IPS-NIHi11 (cell line): ENCODE data around the gene UNC80.

Source experiments
- DNase-seq: peaks from one replicate; pipeline ENCODE4 v3.0.0; 2012; ENCODE audit warnings: mixed read lengths, low spot score

UNC80 gene

GRCh38 chr2:209908511-209908910, 136.9 kb downstream of the UNC80 start:
- no peak for DNase-seq

- no peak for DNase-seq
Measured at GRCh38 chr2:209911486-209911885, 139.9 kb downstream of the UNC80 start.

GRCh38 chr2:209913786-209914345, 142.2 kb downstream of the UNC80 start:
- no peak for DNase-seq

- no peak for DNase-seq
Measured at GRCh38 chr2:209917154-209917771, 145.6 kb downstream of the UNC80 start.

DNA sequence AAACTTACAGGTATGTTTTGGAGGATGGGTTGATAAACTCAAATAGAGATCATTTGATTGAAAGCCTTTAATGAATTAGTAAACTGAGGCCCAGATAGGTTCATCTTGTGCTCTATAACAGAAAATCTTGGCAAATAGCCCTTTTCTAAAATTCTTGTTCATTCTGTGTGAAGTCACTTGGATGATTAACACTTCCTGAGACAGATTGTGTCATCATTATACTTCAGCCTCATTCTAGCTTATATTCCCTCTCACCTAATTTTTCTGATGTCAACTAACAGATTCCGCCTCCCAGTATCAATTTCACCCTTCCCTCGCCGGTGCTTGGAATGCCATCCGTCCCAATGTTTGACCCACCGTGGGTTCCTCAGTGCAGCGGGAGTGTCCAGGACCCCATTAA, 146.6 kb downstream of the UNC80 start:
- no peak for DNase-seq

DNA sequence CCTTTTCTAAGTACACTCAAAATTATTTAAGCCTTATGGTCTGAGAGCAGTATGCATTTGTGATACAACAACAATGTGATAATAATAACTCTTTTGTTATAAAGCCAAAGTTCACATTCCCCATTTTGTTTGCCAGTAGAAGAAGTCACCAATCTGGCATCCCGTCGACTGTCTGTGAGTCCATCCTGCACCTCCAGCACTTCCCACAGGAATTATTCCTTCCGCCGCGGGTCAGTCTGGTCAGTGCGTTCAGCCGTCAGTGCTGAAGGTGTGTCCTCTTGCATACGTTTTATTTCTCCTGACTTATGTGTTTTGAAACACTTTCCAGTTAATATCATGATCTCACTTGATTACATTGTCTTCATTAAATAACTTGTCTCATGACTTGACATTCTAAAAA, 150.5 kb downstream of the UNC80 start:
- DNase-seq = no peak

DNA sequence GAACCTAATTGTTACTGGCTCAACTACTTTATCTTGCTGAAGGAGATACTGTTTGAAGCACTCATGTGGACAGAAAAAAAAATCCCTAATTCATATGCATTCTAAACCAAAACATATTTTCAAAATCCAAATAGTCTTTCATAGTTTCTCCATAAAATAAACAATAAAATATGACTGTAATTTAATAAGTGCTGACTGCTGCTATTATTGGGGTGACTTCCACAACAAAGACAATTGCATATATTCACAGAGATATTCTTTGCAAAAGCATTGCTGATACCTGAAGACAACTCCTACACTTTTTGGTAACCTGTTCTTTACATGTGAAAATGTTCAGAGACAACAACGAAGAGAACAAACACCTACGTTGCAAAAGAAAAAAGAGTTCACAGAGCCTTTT, 157.7 kb downstream of the UNC80 start:
- no peak for DNase-seq

DNA sequence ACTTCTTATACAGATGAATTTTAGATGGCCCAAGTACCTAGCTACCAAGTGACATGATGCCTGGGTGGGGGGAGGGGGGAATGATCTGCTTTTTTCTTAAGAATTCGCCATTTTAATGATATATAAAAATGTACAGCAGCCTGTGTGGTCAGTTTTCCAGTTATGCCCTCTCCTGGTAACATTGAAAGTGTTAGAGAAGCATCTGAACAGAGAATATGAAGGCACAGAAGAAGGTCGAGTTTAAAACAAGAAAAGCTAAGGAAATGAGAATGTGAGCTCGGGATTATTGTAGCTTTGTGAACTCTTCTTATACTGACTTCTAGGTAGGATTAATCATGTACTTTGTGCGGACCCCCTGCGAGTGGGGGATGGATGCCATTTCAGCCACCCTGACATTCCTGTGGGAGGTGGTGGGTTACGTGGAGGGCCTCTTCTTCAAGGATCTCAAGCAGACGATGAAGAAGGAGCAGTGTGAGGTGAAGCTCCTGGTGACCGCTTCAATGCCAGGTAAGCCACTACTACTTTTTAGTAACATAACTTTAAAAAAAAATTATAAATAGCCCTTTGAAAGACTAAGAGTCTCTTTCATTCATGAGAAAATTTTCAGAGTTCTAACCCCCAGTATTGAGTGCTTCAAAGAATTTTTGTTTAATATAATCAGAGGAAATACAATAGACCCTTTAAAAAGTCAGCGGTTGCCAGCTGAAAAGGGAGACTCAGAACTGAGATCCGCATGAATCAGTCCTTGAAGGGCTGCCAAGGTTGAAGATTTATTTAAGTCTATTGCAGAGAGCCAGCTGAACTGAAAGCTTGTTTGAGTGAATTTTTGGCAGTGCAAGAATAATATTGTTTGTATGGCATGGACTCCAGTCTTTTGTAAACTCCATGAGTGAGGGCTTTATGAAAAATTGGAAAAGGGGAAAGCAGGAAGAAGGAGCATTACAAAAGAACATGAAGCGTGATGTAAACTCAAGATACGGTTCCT, 162.2 kb downstream of the UNC80 start:
- DNase-seq = no peak

DNA sequence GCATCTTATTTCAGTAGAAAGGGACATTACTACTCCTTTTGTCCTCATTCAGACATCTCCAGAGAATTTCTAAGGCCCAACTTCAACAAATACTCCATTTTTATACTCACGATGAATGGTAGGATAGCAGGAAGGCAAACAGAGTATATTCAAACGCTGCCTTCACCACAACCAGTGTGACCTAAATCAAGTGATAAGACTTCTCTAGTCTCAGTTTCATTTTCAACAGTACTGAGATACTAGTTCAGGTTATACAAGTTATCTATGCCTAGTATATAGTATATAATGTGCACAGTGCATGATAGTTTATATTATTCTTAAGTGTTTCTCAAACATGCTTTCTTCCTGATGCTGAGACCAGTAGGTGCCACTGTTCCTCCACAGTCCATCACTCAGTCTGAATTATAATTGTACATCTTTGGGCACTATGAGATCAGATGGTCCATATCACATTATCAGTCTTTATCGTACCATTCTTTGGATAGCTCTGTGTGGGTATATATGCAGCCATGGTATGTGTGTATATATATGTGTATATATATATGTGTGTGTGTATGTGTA, 164.6 kb downstream of the UNC80 start:
- DNase-seq = no peak

DNA sequence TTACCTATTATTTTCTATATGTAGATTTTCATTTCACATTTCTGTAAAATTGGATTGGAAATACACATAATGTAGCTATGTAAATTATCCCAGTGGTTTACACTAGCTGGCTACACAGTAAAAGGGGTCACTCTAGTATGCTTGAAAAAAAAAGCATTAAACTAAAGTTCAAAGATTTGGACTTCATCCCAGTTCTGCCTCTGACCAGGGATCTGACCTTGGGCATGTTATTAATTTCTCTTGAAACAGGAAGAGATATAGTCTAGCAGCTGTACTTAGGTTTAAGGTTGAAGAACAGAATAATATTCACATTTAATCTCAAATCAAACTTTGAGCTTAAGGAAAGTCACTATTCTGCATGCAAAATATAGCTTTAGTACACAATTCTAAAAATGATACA, 166.3 kb downstream of the UNC80 start:
- no peak for DNase-seq

GRCh38 chr2:209938906-209939305, 167.3 kb downstream of the UNC80 start:
- no peak for DNase-seq

- DNase-seq = no peak
Measured at GRCh38 chr2:209940936-209941335, 169.3 kb downstream of the UNC80 start.

GRCh38 chr2:209942426-209942825, 170.8 kb downstream of the UNC80 start:
- DNase-seq = no peak

DNA sequence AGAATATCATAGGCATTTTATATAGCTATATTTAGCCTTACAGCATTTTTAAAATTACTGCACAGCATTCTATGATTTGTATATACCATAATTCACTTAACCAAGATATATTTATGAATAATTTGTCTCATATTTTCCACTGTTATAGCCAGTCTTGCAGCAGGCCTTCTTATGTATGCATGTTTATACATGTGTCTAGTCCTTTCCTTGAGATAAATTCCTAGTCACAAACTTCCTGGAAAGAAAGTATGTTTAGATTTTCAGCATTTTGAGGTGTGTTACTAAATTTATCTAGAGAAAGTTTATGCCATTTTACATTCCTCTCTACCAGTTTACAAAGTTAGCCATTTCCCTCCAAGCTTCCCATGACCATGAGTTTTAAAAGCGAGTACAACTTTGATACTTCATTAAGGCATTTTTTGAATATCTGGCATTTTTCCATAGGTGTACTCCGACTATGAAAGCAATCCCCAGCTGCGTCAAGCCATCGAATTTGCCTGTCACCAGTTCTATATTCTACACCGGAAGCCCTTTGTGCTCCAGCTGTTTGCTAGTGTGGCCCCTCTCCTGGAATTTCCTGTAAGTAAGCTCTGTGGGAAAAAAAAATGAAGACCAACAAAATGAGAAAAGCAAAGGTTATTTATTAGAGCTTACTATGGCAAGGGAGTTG, 171.4 kb downstream of the UNC80 start:
- no peak for DNase-seq

- DNase-seq = no peak
Measured at GRCh38 chr2:209943776-209944175, 172.1 kb downstream of the UNC80 start.

DNA sequence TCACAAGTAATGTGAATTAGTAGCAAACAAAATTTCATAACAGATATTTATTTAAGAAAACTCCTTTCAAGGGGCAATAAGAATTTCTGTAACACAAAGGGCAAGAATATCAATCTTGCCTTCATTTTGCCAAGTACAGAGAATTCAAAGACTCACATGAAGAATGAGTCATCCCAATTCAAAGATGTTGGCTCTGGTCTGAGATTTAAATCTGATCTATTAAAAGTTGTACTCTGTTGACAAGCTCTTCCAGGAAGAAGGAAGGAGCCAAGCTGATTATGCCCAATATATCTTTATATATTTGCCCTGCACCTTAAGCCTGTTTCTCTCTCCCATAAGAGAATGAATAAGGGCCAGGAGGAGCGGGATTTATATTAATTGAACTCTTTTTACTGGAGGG, 174.9 kb downstream of the UNC80 start:
- DNase-seq = no peak

- DNase-seq = no peak
Measured at GRCh38 chr2:209956271-209956670, 184.6 kb downstream of the UNC80 start.

GRCh38 chr2:209958016-209958415, 186.4 kb downstream of the UNC80 start:
- no peak for DNase-seq

DNA sequence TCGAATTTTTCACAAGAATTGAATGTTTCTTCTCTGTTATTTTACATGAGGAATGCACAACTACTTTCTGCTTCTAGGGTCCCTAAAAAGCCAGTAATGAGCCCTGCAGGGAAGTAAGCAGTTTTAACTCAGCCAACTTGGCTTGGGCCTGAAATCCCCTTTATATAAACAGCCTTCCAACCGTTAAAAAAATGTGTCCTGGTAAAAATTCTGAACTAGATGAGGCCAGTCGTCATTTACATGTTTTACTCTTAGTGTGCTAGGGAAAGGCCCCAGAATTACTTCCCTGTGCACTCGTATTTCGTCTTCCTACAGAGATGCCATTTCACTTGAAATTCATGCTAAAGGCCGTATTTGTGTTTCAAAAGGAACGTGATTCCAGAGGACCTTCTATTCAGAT, 188.4 kb downstream of the UNC80 start:
- DNase-seq = no peak

DNA sequence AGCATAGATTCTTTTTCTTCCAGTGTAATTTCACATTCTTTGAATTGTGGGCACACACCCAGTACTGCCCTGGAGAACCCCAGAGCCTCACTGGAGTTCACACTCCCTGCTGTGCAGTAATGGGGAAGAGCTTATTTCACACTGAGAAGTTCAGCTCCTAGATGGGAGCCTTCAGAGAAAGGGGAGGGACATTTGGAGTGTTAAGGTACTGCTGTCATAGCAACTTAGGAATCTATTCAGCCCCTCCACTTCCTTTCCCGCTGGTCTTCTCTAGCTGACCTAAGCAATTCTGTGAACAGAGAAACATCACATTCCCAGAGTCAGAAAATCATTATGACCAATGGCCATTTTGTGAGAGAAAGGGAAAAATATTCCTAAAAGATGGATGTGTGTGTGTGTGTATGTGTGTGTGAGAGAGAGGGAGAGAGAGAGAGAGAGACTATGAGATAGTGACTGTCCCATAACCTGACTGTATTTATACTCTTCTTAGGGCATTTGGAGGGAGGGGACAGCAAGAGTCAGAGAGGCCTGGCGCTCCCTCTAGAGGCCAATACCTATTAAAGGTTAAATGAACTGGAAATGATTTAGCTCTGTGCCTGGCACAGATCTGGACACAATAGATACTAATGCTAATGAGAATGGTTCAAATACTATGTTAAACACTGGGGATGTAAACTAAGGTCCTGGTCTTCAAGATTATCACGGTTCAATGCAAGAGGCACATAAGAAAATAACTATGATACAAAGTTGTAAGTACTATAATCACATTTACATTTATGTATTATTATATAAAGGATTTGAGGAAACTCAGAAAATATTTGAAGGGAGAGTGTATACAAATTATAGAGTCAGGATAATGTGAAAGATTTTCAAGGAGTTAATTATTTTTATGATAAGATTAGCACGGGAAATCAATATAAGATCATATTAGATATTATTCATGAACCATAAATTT, 189.3 kb downstream of the UNC80 start:
- peak; percentile 71 for DNase-seq

GRCh38 chr2:209965723-209966122, 194.1 kb downstream of the UNC80 start:
- no peak for DNase-seq
